ENCODE measurements around the gene MSX1.

DNA sequence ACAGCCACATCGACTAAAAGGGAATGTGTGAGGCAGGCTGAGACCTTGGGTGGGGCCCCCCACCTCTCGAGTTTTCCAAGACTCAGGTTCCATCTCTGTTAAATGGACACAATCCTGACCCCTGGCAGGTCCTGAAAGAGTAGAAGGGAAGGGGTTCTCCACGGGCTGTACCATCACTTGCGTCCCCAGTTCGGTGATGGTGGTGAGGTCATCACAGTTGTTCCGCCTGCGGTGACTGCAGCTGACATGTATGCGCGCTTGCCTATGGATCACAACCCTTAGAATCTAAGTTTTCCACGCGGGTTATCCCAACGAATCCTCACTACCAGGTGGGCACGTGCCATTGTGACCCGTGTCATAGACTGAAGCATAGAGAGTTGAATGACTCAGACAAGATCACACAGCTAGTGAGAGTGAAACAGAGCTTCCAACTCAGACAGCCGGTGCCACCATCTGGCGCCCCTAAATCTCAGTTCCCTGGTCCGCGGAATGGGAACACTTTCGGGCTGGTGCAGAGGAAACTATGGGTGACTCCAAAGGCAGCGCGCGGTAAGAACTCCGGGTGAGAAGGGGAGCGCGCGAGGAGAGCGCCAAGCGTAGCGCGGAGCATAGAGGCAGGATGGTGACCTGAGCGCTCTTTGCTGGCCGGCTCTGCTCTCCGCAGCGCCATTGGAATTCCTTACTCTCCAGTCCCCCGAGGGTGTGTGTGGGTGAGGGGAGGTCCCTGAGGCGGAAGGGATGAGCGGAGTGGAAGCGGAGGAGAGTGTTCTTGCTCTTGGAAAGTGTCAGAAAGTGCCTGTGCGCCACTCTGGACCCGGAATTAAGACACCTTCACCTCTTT lies 10.5 kb downstream of the MSX1 start:
- TF ChIP-seq, protein P1, sequence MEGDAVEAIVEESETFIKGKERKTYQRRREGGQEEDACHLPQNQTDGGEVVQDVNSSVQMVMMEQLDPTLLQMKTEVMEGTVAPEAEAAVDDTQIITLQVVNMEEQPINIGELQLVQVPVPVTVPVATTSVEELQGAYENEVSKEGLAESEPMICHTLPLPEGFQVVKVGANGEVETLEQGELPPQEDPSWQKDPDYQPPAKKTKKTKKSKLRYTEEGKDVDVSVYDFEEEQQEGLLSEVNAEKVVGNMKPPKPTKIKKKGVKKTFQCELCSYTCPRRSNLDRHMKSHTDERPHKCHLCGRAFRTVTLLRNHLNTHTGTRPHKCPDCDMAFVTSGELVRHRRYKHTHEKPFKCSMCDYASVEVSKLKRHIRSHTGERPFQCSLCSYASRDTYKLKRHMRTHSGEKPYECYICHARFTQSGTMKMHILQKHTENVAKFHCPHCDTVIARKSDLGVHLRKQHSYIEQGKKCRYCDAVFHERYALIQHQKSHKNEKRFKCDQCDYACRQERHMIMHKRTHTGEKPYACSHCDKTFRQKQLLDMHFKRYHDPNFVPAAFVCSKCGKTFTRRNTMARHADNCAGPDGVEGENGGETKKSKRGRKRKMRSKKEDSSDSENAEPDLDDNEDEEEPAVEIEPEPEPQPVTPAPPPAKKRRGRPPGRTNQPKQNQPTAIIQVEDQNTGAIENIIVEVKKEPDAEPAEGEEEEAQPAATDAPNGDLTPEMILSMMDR (conservative IDR thresholded peaks at IDR 0.05; ENCODE audit: low read length), result no peak
- no peak for TF ChIP-seq EZH2phosphoT487 (IDR thresholded peaks at IDR 0.05; ENCODE audit: borderline replicate concordance, low read depth, low read length)
